Measurements from ENCODE around the gene OSBPL1A.

The OSBPL1A gene

GRCh38 chr18:24397131-24397693, 412 bp downstream of the OSBPL1A start:
- no peak for TF ChIP-seq FOXP2 (optimal IDR thresholded peaks at IDR 0.05; ENCODE audit: borderline replicate concordance, extremely low read depth, extremely low read length, insufficient read depth)
- TF ChIP-seq REST (IDR thresholded peaks at IDR 0.05; ENCODE audit: insufficient read depth in 1 of 2, low read depth in 2 of 2, low read length in 2 of 2) = 0 out of 4 replicates have a peak, but pooled peaks of 1 of the 2 experiments have one; percentile 16
- peak; percentile 51; the same call in 1 of the 2 replicates for TF ChIP-seq TAF1 (IDR thresholded peaks at IDR 0.05; ENCODE audit: borderline replicate concordance, insufficient read depth, low read length)
- no peak; the same call in 1 of the 2 replicates for TF ChIP-seq POLR2AphosphoS5 (IDR thresholded peaks at IDR 0.05; ENCODE audit: low read depth, low read length)
- 0 out of 2 replicates have a peak, but pooled peaks have one; percentile 66 for TF ChIP-seq SIN3A (IDR thresholded peaks at IDR 0.05; ENCODE audit: borderline replicate concordance, insufficient read depth, low read length)

- no peak for TF ChIP-seq REST (IDR thresholded peaks at IDR 0.05; ENCODE audit: insufficient read depth in 1 of 2, low read depth in 2 of 2, low read length in 2 of 2)
- no peak for TF ChIP-seq POLR2AphosphoS5 (IDR thresholded peaks at IDR 0.05; ENCODE audit: low read depth, low read length)
- no peak for TF ChIP-seq SIN3A (IDR thresholded peaks at IDR 0.05; ENCODE audit: borderline replicate concordance, insufficient read depth, low read length)
- no peak for TF ChIP-seq TAF1 (IDR thresholded peaks at IDR 0.05; ENCODE audit: borderline replicate concordance, insufficient read depth, low read length)
- TF ChIP-seq FOXP2 (optimal IDR thresholded peaks at IDR 0.05; ENCODE audit: borderline replicate concordance, extremely low read depth, extremely low read length, insufficient read depth) = no peak
Measured at GRCh38 chr18:24396082-24396633, 1.5 kb downstream of the OSBPL1A start.

- TF ChIP-seq POLR2AphosphoS5 (IDR thresholded peaks at IDR 0.05; ENCODE audit: low read depth, low read length) (no peak), REST (IDR thresholded peaks at IDR 0.05; ENCODE audit: insufficient read depth in 1 of 2, low read depth in 2 of 2, low read length in 2 of 2) (no peak), FOXP2 (optimal IDR thresholded peaks at IDR 0.05; ENCODE audit: borderline replicate concordance, extremely low read depth, extremely low read length, insufficient read depth) (no peak)
Measured at GRCh38 chr18:24395049-24395795, 2.4 kb downstream of the OSBPL1A start.

GRCh38 chr18:24388957-24389356, 8.7 kb downstream of the OSBPL1A start:
- TF ChIP-seq SIN3A (IDR thresholded peaks at IDR 0.05; ENCODE audit: borderline replicate concordance, insufficient read depth, low read length) (no peak), POLR2AphosphoS5 (IDR thresholded peaks at IDR 0.05; ENCODE audit: low read depth, low read length) (no peak), REST (IDR thresholded peaks at IDR 0.05; ENCODE audit: insufficient read depth in 1 of 2, low read depth in 2 of 2, low read length in 2 of 2) (no peak), FOXP2 (optimal IDR thresholded peaks at IDR 0.05; ENCODE audit: borderline replicate concordance, extremely low read depth, extremely low read length, insufficient read depth) (no peak), TAF1 (IDR thresholded peaks at IDR 0.05; ENCODE audit: borderline replicate concordance, insufficient read depth, low read length) (no peak)

All from PFSK-1 (cell line).